Ureter (tissue), 1 donor: Measurements from ENCODE around the gene GAPDH. TPM values are rescaled to one million over a fixed set of nuclear protein-coding genes. Genes with fewer than 3 reads are reported as not detected.
"Not testable (repeated sequence)": the region's sequence is repeated elsewhere in the genome, so short reads cannot be mapped to it uniquely, and the experiment has no call there.

Source experiments
- DNase-seq: peaks from one replicate; pipeline ENCODE4 v3.0.0-alpha.2; 2020; ENCODE audit warnings: low spot score
- total RNA-seq: library from RNA; stranded (reverse); gene quantifications from one replicate; pipeline ENCODE4 v1.2.4, GENCODE V29; 2023
- donor health status: DM: yes; HTN: yes; CAD: no.

GAPDH gene
- total RNA-seq: 2,120 TPM

DNA sequence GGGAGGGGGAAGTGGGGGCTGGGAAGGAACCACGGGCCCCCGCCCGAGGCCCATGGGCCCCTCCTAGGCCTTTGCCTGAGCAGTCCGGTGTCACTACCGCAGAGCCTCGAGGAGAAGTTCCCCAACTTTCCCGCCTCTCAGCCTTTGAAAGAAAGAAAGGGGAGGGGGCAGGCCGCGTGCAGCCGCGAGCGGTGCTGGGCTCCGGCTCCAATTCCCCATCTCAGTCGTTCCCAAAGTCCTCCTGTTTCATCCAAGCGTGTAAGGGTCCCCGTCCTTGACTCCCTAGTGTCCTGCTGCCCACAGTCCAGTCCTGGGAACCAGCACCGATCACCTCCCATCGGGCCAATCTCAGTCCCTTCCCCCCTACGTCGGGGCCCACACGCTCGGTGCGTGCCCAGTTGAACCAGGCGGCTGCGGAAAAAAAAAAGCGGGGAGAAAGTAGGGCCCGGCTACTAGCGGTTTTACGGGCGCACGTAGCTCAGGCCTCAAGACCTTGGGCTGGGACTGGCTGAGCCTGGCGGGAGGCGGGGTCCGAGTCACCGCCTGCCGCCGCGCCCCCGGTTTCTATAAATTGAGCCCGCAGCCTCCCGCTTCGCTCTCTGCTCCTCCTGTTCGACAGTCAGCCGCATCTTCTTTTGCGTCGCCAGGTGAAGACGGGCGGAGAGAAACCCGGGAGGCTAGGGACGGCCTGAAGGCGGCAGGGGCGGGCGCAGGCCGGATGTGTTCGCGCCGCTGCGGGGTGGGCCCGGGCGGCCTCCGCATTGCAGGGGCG lies at the start of gene GAPDH:
Gene GAPDH (plus strand): TSS at position 595 of the 772 bp plus-strand sequence. CDS start 316 bp downstream, outside the sequence.
- DNase-seq: peak; percentile 96

DNA sequence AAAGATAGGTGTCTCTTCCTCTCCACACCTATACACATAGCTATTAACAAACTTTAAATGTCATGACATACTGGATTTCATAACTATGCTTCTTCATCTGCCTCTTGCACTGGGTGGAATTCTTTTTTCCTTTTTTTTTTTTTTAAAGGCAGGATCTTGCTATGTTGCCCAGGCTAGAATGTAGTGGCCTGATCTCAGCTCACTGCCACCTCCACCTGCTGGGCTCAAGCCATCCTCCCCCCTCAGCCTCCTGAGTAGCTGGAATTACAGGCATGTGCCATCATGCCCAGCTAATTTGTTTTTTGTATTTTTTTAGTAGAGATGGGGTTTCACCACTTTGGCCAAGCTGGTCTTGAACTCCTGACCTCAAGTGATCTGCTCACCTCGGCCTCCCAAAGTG lies 46.1 kb upstream of the GAPDH start:
- DNase-seq: no peak

DNA sequence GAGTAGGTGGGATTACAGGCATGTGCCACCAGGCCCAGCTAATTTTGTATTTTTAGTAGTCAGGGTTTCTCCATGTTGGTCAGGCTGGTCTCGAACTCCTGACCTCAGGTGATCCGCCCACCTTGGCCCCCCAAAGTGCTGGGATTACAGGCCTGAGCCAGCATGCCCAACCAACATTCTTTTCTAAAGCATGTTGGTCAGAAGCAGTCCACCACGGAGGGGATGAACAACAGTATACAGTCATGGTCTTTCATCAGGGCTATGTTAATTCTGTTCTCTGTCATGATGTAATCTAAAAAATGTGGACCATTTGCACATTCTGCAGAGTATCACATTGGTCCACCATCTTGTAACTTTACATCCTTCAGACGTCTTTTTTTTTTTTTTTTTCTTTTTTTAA lies 44.9 kb upstream of the GAPDH start:
- DNase-seq: no peak

DNA sequence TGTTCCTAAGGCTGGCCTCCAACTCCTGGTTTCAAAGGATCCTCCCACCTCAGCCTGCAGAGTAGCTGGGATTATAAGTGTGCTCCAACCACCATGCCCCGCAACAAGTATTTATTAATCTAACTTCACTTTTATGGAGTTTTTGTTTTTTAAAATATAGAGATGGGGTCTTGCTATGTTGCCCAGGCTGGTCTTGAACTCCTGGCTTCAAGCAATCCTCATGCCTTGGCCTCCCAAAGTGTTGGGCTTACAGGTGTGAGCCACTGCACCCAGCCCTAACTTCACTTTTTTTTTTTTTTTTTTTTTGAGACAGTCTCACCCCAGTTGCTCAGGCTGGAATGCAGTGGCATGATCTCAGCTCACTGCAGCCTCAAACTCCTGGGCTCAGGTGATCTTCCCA lies 43.6 kb upstream of the GAPDH start:
- not testable (repeated sequence) for DNase-seq

DNA sequence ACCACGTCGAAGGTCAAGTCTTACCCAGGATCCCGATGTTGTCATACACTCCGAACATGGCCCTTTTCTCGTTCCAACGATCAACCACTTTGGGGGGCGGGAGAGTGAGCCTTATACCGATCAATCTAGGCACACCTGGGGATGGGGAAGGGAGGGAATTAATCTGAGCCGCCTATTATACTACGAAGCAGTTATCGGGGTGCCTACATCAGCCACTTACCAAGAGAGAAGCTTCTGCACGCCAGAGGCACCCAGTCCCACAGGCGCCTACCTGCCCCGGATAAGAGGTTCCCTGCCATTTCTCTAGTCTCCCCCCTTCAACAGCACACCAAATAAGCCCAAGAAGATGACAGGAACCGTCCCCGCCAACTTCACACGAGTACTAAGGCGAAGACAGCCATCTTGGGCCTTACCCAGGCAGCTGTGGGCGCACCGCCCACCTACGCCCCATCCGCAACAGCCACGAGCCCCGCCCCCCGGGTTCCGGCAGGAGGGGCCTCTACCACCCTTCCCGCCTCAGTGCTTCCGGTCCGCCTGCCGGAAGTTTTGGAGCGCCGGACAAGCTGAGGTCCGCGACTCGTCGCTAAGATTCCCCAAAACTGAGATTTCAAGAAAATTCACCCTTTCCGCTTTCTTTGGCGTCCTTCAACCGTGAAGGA lies 41.4 kb upstream of the GAPDH start, which contains the start of gene MRPL51:
Gene MRPL51 (minus strand): TSS at position 425 of the 659 bp plus-strand sequence. CDS start 126 bp downstream, at position 299.
- peak; percentile 97 for DNase-seq

DNA sequence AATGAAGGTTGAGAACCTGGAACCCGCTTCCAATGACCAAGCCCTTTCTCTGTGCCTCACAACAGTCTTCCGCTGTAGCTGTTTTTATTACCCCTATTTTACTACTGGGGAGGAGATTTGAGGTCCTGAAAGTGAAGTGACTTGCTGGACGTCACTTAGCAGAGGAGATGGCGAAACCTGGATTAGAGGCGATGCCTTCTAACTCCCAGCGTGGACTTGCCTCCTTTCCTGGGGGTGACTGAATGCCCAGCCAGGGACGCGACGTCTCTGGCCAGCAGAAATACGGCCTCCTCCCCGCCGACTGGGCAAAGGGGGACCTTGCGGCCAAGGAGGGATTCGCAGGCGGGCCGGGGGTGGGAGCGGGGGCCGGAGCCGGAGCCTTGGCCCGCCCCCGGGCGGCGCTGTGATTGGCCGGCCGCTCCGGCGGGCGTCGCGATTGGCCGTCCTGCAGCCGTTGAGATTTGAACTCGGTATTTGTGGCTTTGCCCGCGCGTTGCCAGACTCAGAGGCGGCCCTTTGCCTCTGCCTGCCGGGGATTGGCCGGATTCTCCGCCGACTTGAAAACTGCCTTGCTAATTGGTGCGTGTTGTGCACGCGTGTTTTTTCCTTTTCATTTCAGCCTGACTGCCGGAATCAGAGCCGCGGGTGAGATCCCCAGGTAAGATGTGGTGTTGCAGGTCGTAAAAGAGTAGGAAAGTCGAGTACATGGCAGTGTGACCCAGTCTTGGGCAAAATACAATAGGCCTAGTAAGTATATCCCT lies 40.6 kb upstream of the GAPDH start, which contains the start of gene NCAPD2:
Gene NCAPD2 (plus strand): TSS at position 606 of the 761 bp plus-strand sequence. CDS start 997 bp downstream, outside the sequence.
- DNase-seq: peak; percentile 97

DNA sequence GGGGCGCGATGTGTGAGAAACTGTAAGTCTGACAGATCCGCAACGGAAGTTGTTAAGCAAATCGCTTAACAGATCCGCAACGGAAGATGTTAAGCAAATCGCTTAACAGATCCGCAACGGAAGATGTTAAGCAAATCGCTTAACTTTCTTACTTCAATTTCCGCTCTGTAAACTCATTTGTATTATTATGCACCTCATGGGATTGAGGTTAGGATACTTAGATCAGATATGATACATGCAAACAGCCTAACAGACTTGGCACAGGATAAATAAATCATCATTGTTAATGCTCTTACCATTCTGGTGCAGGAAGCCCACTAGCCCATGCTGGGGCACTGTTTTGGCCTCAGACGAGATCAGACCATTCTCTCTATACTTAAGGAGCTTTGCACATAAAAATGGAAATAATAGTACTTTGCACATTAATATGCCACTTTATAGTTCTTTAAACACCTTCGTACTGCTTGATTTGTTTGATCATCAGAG lies 40.0 kb upstream of the GAPDH start:
- DNase-seq: no peak

DNA sequence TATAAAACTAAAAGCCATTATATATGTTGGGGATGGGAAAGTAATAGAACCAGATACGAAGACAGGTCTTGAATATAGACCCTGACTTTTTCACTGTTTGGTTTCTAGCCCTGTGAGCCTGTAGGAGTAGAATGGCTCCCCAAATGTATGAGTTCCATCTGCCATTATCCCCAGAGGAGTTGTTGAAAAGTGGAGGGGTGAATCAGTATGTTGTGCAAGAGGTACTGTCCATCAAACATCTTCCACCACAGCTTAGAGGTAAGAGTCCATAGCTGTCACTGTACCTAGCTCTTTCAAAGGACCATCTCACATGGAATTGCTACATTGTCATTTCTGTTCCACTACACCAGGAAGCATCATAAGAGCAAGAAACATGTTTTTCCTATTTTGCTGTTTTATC lies 39.3 kb upstream of the GAPDH start:
- DNase-seq: no peak

DNA sequence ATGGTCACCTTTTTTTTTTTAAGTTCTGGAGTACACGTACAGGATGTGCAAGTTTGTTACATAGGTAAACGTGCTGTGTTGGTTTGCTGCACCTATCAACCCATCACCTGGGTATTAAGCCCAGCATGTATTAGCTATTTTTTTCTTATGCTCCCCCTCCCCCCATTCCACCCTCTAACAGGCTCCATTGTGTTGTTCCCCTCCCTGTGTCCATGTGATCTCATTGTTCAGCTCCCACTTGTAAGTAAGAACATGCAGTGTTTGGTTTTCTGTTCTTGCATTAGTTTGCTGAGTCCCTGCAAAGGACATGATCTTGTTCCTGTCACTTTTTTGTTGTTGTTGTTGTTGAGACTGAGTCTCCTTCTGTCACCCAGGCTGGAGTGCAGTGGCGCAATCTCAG lies 37.0 kb upstream of the GAPDH start:
- not testable (repeated sequence) for DNase-seq

DNA sequence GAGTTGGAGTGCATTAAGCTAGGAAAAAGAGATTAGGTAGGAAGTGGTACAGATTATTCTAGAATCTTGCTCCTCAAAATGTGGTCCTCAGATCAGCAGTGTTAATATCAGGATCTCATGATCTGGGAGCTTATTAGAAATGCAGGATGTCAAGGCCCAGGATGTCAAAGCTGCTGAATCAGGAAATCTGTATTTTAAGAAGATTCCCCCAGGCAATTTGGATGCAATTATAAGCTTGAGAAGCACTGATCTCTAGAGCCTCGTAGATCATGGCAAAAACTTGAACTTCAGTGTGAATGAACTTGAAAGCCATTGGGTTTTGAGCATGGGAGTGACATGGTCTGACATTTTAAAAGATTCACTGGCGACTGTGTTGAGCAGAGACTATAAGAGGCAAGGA lies 33.9 kb upstream of the GAPDH start:
- DNase-seq: no peak

DNA sequence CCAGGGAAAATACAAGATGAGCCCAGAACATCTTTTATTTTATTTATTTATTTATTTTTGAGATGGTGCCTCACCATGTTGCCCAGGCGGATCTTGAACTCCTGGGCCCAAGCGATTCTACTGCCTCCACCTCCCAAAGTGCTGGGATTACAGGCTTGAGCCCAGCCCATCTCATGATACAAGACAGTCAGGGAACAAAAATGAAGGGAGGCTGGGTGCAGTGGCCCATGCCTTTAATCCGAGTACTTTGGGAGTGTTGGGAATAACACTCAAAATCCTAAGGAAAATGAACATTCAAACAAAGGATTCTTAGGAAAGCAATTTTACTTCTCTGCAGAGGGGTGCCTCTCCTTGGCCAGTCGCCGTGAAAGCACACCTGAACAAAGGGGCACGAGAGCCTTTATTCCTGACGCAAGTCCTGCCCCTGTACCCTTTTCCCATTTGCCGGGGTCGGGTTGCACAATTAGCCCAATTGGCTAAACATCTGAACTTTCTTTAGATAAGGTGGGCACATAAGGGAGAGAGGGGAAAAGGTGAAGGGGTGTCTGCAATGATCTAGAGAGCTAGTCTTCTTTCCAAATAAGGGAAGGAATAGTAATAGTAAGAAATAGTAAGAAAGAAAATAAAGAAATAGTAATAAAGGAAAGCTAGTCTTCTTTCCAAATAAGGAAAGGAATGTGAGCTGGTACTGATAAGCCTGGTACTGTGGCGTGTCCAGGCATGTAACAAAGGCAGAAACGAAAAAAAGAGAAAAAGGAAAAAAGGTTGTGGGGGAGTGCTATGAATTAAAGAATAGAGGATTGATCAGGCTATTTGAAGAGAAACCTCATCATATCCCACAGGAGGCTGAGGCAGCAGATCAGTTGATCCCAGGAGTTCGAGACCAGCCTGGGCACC lies 27.0 kb upstream of the GAPDH start:
- DNase-seq: no peak

DNA sequence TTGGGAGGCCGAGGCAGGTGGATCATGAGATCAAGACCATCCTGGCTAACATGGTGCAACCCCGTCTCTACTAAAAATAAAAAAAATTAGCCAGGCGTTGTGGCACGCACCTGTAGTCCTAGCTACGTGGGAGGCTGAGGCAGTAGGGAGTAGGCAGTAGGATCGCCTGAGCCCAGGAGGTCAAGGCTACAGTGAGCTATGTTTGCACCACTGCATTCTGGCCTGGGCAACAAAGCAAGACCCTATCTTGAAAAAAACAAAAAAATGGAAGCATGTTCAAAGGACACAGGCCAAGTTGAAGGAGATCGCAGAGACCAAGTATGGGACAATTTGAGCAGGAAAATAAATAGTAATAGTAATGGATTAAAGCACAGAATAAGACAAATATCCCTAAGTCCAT lies 26.2 kb upstream of the GAPDH start:
- DNase-seq: no peak

DNA sequence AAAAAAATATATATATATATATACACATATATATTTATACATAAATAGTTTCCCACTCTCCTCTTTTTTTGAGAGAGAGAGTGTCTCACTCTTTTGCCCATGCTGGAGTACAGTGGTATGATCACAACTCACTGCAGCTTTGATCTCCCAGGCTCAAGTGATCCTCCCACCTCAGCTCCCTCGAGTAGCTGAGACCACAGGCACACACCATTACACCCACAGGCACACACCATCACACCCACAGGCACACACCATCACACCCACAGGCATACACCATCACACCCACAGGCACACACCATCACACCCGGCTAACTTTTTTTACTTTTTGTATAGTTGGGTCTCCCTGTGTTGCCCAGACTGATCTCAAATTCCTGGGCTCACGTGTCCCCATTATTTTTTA lies 14.1 kb upstream of the GAPDH start:
- no peak for DNase-seq

DNA sequence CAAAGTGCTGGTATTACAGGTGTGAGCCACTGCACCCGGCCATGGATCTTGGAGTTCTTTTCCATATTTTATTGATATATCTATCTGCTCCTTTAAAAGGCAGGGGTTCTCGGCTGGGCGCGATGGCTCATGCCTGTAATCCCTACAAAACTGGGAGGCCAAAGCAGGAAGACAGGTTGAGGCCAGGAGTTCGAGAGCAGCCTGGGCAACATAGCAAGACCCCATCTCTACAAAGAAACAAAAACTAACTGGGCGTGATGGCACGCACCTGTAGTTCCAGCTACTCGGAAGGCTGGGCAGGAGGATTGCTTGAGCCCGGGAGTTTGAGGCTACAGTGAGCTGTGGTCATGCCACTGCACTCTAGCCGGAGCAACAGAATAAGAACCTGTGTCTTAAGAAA lies 12.1 kb upstream of the GAPDH start:
- no peak for DNase-seq

DNA sequence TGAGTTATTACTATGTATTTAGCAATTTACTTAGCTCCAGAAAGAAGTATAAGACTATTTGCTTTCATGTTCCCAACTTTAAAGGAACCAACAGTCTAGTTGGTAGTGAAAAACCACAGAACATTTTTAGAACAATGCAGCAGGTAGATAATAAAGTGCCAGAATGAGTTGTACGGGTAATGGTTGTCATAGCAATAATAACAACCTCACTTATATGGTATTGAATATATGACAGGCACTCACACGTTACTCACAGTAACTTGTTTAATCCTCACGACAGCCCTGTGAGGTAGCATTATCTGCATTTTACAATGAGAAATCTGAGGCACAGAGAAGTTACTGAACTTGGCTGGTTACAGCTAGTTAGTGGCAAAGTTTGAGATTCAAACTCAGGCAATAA lies 10.6 kb upstream of the GAPDH start:
- no peak for DNase-seq

DNA sequence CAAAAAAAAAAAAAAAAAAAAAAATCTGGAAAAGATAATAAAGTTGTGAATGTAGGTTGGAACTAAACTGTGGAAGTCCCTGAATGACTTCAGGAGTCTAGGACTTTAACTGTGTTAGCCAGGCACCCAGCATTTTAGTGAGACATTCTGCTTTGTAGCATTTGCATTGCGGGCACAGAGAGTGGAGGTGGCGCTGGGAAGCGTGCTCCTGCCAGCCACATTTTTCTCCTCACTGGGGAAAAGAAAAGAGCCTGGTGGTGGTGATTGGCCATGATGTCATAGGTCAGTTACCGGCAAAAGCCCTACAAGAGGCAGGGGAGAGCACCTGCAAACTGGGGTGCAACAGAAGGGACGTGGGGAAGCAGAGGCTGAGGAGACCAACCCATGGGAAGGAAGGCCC lies 9.7 kb upstream of the GAPDH start:
- DNase-seq: no peak

DNA sequence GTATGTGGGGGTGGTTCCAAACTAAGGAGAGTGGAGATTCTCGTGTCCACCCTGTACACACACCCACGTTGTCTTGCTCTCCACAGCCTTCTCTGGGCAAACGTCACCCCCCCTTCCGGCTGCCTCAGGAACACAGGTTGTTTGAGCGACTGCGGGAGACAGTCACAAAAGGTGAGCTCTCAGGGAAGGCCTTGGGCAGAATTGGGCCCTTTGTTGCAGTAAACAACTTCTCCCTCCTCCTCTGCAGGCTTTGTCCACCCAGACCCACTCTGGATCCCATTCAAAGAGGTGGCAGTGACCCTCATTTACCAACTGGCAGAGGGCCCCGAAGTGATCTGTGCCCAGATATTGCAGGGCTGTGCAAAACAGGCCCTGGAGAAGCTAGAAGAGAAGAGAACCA lies 8.1 kb upstream of the GAPDH start:
- no peak for DNase-seq

DNA sequence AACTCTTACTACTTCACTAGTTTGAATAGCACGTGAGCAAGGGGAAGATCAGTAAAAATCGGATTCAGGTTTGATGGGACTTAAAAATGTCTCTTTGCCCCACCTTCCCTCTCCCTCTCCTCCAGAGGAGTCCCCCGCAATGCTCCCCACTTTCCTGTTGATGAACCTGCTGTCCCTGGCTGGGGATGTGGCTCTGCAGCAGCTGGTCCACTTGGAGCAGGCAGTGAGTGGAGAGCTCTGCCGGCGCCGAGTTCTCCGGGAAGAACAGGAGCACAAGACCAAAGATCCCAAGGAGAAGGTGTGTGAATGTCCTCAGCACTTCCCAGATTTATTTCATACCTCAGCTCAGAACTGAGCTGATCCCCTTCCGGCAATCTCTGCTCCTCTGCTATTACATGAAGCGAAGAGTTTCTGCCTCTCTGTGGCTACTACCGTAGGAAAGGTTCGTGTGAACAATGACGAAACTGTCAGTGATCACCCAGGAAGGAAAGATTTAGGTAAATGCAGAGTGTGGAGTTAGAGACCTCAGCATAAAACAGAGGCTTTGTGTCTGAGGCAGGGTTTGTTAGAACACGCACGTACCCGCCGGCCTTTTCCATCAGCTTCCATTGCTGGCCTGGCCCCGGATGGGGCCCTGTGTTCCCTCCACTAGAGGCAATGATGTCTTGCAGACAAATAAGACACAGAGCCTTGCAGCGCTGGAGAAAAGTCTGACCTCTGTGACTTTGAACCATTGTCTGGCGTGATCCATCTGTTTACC lies 7.4 kb upstream of the GAPDH start:
- no peak for DNase-seq

DNA sequence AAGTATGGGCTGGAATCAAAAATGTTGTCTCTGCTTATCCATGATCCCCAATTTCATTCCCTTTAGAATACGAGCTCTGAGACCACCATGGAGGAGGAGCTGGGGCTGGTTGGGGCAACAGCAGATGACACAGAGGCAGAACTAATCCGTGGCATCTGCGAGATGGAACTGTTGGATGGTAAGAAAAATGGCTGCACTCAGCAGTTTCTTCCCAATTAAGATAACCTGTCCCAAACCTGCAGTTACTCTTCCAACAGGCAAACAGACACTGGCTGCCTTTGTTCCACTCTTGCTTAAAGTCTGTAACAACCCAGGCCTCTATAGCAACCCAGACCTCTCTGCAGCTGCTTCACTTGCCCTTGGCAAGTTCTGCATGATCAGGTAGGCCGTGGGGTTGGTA lies 6.6 kb upstream of the GAPDH start:
- no peak for DNase-seq

DNA sequence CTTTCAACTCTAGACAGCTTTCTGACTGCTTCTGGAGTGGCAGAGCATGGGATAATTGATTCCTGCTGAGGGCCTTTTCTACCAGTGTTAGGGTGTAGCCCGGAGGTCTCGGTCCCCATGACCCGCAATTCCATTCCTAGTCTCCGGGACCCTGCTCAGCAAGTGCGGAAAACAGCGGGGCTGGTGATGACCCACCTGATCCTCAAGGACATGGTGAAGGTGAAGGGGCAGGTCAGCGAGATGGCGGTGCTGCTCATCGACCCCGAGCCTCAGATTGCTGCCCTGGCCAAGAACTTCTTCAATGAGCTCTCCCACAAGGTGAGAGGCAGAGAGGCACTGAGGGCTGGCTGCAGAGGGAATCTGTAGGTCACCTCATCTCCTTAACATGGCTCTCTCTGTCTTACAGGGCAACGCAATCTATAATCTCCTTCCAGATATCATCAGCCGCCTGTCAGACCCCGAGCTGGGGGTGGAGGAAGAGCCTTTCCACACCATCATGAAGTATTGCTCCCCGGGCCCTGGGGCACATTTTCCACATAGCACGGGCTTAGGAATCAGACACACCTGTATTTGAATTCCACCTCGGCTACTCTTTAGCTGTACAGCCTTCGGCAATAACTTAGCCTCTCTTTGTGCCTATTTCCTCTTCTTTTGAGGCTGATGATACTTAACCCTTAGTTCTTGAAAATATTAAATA lies 5.6 kb upstream of the GAPDH start:
- no peak for DNase-seq
